Psoas muscle (tissue), 8 donors: ENCODE data around the gene HERPUD2. TPM values are rescaled to one million over a fixed set of nuclear protein-coding genes. Genes with fewer than 3 reads are reported as not detected.

Source experiments
- ATAC-seq, 4 donors: fragments of 200-7000 bp; cut with Tn5 transposase; one replicate each; pipeline ENCODE4 v1.9.1; 2020; ENCODE audit warnings: moderate library complexity in 3 of 4, mild to moderate bottlenecking in 2 of 4
- DNase-seq, 2 donors: peaks; one replicate each; pipeline ENCODE4 v3.0.0-alpha.2; 2020
- H3K27ac ChIP-seq: fragments of 200-600 bp; one replicate; pipeline ENCODE4 v1.8.0; 2022
- H3K27me3 ChIP-seq, 3 donors: fragments of 200-600 bp in 1 of 3; one replicate each; pipeline versions ENCODE4 v1.6.1 to v1.8.0; 2013 to 2022; ENCODE audit warnings: low read length in 2 of 3, mild to moderate bottlenecking in 2 of 3, moderate library complexity in 1 of 3; ENCODE audit not compliant: insufficient read depth in 3 of 3
- H3K36me3 ChIP-seq, 2 donors: fragments of 200-600 bp in 1 of 2; one replicate each; pipeline versions ENCODE4 v1.6.1 to v1.8.0; 2013 to 2022; ENCODE audit warnings: low read depth in 1 of 2, mild to moderate bottlenecking in 1 of 2, moderate library complexity in 1 of 2; ENCODE audit not compliant: insufficient read depth in 1 of 2
- H3K4me1 ChIP-seq: fragments of 200-600 bp; one replicate; pipeline ENCODE4 v1.8.0; 2022
- H3K4me3 ChIP-seq: fragments of 200-600 bp; one replicate; pipeline ENCODE4 v1.8.0; 2022; ENCODE audit warnings: mild to moderate bottlenecking
- H3K9me3 ChIP-seq: fragments of 200-600 bp; one replicate; pipeline ENCODE4 v1.8.0; 2022
- CTCF ChIP-seq: fragments of 200-600 bp; IDR thresholded peaks from one replicate; pipeline ENCODE4 v1.8.0; 2022; ENCODE audit warnings: antibody characterized with exemption
- WGBS, 3 donors: extraction: QIAGEN DNeasy Blood & Tissue Kit; methylation state at CpG; one replicate each; pipeline versions ENCODE4 v1.1.6 to v1.1.7; 2013; 5-methylcytosine and 5-hydroxymethylcytosine counted together
- intact Hi-C, 2 donors: fragments of 100-400 bp; cut with DNase I; formaldehyde crosslinking; loops; one replicate each; pipeline versions ENCODE4 v1.11.0 to v1.14.2; 2022
- polyA plus RNA-seq, 3 donors: library from polyadenylated mRNA; stranded (reverse); fragments of 200-250 nt; gene quantifications; one replicate each; pipeline ENCODE4 v1.2.3, GENCODE V29; 2013
- total RNA-seq, 4 donors: library from RNA; stranded (reverse); fragmentation: NEBNext Ultra II Directional in 2 of 4; extraction: Animal tissue kit (Norgen Biotek cat#: 25700) in 2 of 4; gene quantifications; one replicate each; pipeline versions ENCODE4 v1.2.1 to v1.2.4, GENCODE V29; 2021 to 2023
- donor health status: healthy with polysubstance abuse.
- donor health status: DM: no; HTN: no; CAD: no; lungs with moderate emphysema.
- donor health status: Bipolar disorder and iron deficiency.
- donor health status: healthy.
- donor health status: DM: yes; HTN: yes; CAD: no.
- donor health status: DM: no; HTN: no; CAD: no.
- donor health status: DM: no; HTN: no; CAD: no.
- donor health status: DM: yes; HTN: yes; CAD: no.

Gene HERPUD2
- total and polyA plus RNA-seq, 7 donors: 7.9 to 21.5 (median 12.5) TPM

- intact Hi-C loops: no loop called here
- no peaks in the 10 kb centered on the region for H3K36me3 ChIP-seq
- no peak for DNase-seq
- H3K27ac ChIP-seq: no peak overlapping the region
- H3K4me3 ChIP-seq: no peak overlapping the region
- no peaks in the 10 kb centered on the region for H3K27me3 ChIP-seq
- no peaks in the 10 kb centered on the region for H3K4me1 ChIP-seq
- no peaks in the 10 kb centered on the region for H3K9me3 ChIP-seq
- peak in 2 of 4 donors; percentile 30 to 36 for ATAC-seq
- TF ChIP-seq CTCF: no peak
These were observed 90.3 kb downstream of the HERPUD2 start for GRCh38 chr7:35604595-35604994.

- 53 to 61% (median 58%) methylated on average over 1 of the region's 1 CpG for WGBS, 3 donors
- Histone ChIP-seq H3K36me3 (no peaks in the 10 kb centered on the region), H3K9me3 (no peaks in the 10 kb centered on the region), H3K4me3 (no peak overlapping the region), H3K4me1 (no peaks in the 10 kb centered on the region), H3K27me3 (no peaks in the 10 kb centered on the region), H3K27ac (no peak overlapping the region)
- ATAC-seq: no peak
- no peak for DNase-seq
- intact Hi-C loops: no loop called here
- no peak for TF ChIP-seq CTCF
These were observed 95.3 kb downstream of the HERPUD2 start for GRCh38 chr7:35599645-35600044.

- Histone ChIP-seq H3K27me3 (no peaks in the 10 kb centered on the region), H3K9me3 (no peaks in the 10 kb centered on the region), H3K36me3 (no peaks in the 10 kb centered on the region), H3K4me1 (no peaks in the 10 kb centered on the region), H3K4me3 (no peak overlapping the region), H3K27ac (no peak overlapping the region)
- 50 to 74% (median 50%) methylated on average over 2 of the region's 2 CpGs for WGBS, 3 donors
- no peak for TF ChIP-seq CTCF
- DNase-seq (no peak), ATAC-seq (no peak)
- intact Hi-C loops: no loop called here
These were observed 95.9 kb downstream of the HERPUD2 start for GRCh38 chr7:35599061-35599460.

- Histone ChIP-seq H3K4me1 (no peaks in the 10 kb centered on the region), H3K27me3 (no peaks in the 10 kb centered on the region), H3K9me3 (no peaks in the 10 kb centered on the region), H3K36me3 (no peaks in the 10 kb centered on the region), H3K27ac (no peak overlapping the region), H3K4me3 (no peak overlapping the region)
- 29 to 40% (median 37%) methylated on average over 2 of the region's 2 CpGs for WGBS, 3 donors
- intact Hi-C loops: no loop called here
- ATAC-seq: peak; percentile 54 to 78 (median 58)
- no peak for DNase-seq
- no peak for TF ChIP-seq CTCF
These were observed 98.9 kb downstream of the HERPUD2 start for GRCh38 chr7:35596061-35596460.

GRCh38 chr7:35593899-35594298, 101.0 kb downstream of the HERPUD2 start:
- Histone ChIP-seq H3K27ac (no peak overlapping the region), H3K27me3 (no peaks in the 10 kb centered on the region), H3K4me3 (no peak overlapping the region), H3K9me3 (no peaks in the 10 kb centered on the region), H3K4me1 (no peaks in the 10 kb centered on the region), H3K36me3 (no peaks in the 10 kb centered on the region)
- DNase-seq (no peak), ATAC-seq (no peak)
- no peak for TF ChIP-seq CTCF
- WGBS, 3 donors: 73 to 76% (median 73%) methylated on average over 8 of the region's 8 CpGs
- intact Hi-C loops: no loop called here
